ENCODE data around the gene ISM1. TPM values are rescaled to one million over a fixed set of nuclear protein-coding genes. Genes with fewer than 3 reads are reported as not detected.

ISM1 gene
- total RNA-seq, 1 experiment from 2014 or later = not detected

DNA sequence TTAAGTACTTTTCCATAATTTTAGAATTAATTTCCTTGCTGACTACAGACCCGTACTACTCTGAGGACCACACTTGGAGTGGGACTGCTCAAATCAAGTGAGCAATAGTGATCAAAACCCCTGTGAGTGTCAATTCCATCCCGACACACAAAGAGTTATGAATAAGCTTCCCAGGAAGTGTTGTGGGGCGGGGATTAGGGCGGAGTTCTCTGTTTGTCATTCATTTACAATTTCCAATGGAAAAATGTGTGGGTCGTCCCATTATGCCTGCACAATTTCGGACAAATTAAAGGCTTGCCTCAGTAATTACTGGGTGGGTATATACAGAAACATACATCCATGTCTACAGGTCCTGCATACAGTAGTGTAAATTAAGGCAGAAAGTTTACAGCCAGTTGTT is 84.2 kb downstream of the ISM1 start:
- no peak for DNase-seq
- H3K4me3 ChIP-seq = no peak overlapping the region
- H3K9me3 ChIP-seq = no peaks in the 10 kb centered on the region; the same call in 1 of the 2 replicates
- no peaks in the 10 kb centered on the region; the same call in 1 of the 2 replicates for H3K27me3 ChIP-seq
- no peaks in the 10 kb centered on the region for H3K36me3 ChIP-seq

DNA sequence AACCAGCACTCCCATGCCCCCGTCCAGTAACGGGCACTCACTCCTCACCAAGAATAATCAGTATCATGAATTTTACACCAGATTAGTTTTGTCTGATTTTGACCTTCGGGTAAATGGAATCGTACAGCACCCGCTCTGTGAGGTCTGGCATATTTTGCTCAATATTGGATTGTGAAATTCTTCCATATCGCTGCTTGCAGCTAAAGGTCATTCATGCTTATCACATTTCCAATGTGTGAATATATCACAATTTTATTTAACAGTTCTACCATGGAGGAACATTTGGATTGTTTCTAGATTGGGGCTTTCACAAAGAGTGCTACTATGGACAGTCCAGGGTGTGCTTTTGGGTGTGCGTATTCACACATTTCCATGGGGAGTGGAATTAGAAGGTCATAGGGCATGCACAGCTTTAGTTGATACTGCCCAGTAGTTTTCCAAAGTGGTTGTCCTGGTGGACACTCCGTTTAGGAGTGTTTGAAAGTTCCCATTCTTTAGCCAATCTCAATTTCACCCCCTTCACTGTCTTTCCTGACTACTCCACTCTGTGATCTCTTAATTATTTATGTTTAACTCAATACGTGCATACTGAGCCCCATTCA is 86.6 kb downstream of the ISM1 start:
- H3K9me3 ChIP-seq = no peaks in the 10 kb centered on the region; the same call in 1 of the 2 replicates
- DNase-seq = no peak
- H3K27me3 ChIP-seq = no peaks in the 10 kb centered on the region
- no peak overlapping the region for H3K4me3 ChIP-seq
- no peaks in the 10 kb centered on the region for H3K36me3 ChIP-seq

DNA sequence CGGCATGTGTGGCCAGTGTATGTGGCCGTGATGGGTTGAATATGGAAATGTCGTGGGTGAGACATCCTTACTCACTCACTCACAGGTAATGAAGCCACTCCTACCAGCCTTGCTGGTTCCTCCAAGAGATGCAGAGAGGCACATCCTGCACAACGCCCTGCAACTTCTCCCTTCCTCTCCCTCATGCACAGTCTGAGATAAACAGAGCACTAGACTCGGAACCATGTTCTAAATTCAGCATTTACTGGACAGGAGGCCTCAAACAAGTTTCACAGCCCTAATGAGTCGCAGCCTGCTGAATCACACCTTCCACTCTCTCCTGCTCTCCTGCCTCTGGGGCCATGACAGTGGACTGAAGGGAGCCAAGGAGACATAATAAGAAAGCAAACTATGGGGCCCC is 91.2 kb downstream of the ISM1 start:
- no peak for DNase-seq
- H3K9me3 ChIP-seq = peaks cover 3% of the 10 kb centered on the region; the same call in 1 of the 2 replicates
- H3K4me3 ChIP-seq = no peak overlapping the region
- no peaks in the 10 kb centered on the region for H3K36me3 ChIP-seq
- no peaks in the 10 kb centered on the region; the same call in 1 of the 2 replicates for H3K27me3 ChIP-seq

DNA sequence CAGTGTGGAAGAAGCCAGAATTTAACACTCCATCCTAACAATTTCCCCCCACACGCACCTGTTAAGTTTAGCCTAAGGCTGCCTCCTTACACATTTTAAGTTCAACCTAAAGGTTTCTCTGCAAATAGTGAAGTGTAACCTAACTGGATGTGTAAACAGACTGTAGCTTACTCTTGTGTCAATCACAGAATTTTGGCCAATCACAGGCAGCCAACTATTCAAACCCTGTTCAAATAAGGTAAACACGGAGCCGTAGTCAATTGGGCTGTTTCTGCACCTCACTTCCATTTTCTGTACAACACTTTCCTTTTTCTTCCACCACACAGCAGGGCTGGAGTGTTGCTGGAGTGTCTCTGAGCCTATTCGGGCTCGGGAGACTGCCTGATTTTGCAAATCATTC is 92.1 kb downstream of the ISM1 start:
- Histone ChIP-seq H3K36me3 (no peaks in the 10 kb centered on the region), H3K4me3 (no peak overlapping the region), H3K27me3 (no peaks in the 10 kb centered on the region; the same call in 1 of the 2 replicates), H3K9me3 (peaks cover 5% of the 10 kb centered on the region; the same call in 1 of the 2 replicates)
- no peak for DNase-seq

DNA sequence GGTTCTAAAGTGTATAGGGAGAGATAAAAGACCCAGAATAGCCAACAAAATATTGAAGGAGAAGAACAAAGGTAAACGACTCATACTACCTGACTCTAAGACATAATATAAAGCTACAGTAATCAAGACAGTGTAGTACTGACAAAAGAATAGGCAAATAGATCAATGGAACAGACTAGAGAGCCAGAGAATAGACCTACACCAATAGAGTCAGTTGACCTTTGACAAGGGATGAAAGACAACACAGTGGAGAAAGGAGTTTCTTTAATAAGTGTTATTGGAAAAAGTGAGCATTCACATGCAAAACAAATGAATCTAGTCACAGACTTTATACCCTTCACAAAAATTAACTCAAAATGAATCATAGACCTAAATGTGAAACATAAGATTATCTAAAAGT is 96.4 kb downstream of the ISM1 start:
- Histone ChIP-seq H3K4me3 (no peak overlapping the region), H3K27me3 (no peaks in the 10 kb centered on the region; the same call in 1 of the 2 replicates), H3K9me3 (peaks cover 5% of the 10 kb centered on the region; the same call in 1 of the 2 replicates), H3K36me3 (no peaks in the 10 kb centered on the region)
- DNase-seq = no peak

DNA sequence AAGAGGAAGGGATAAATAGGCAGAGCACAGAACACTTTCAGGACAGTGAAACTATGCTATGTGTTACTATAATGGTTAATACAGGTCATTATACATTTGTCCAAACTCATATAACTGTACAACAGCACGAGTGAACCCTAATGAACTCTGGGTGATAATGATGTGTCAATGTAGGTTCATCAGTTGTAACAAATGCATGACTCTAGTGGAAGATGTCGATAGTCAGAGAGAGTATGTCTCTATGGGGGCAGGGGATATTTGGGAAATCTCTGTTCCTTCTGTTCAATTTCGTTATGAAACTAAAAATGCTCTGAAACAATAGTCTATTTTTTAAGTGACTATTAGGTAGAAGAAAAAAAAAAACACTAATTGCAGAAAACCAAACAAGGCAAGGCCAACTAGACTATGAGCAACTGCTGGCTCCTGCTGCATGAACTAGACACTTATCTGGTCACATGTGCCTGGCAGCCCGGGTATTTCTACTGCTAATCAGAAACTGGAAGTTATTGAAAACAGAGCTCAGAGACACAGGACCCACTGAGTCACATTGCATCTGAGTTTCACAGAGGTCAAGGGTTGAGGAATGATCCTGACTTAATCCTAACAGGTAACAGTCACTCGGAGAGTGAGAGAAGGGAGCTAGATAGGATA is 97.9 kb downstream of the ISM1 start:
- H3K36me3 ChIP-seq = no peaks in the 10 kb centered on the region
- H3K27me3 ChIP-seq = no peaks in the 10 kb centered on the region; the same call in 1 of the 2 replicates
- H3K9me3 ChIP-seq = peaks cover 5% of the 10 kb centered on the region; the same call in 1 of the 2 replicates
- no peak for DNase-seq
- H3K4me3 ChIP-seq = no peak overlapping the region

DNA sequence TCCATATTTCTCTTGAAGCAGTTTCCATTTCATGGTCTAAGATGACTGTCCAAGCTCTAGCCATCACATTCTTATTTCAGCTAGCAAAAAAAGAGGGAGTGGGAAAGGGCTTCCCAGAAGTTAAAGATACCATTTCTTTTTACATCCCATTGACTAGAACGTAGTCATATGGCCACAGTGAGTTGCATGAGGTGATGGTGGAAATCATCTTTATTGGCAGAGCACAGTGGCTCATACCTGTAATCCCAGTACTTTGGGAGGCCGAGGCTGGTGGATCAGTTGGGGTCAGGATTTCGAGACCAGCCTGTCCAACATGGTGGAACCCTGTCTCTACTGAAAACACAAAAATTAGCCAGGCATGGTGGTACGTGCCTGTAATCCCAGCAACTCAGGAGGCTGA is 99.6 kb downstream of the ISM1 start:
- no peak for DNase-seq
- no peak overlapping the region for H3K4me3 ChIP-seq
- no peaks in the 10 kb centered on the region for H3K36me3 ChIP-seq
- no peaks in the 10 kb centered on the region for H3K27me3 ChIP-seq
- H3K9me3 ChIP-seq = peaks cover 5% of the 10 kb centered on the region; the same call in 1 of the 2 replicates

DNA sequence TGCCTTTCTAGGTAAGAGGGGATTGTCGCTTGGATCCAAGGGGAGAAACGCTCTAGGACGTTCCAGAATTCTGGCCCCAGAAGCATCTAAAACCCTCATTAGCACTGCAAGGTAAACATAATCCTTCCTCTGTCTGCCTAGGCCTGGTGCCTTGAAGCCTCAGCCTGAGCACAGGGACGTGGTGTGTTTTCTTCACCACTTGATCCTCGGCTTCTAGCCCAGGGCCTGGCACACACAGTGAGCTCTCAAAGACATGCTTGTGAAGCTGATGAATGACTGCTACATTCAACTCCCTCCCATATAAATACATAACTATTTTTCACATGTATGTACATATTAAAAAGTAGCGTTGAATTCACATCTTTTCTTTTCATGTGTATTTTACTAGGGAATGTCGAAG is 100.3 kb downstream of the ISM1 start:
- Histone ChIP-seq H3K9me3 (peaks cover 5% of the 10 kb centered on the region; the same call in 1 of the 2 replicates), H3K4me3 (no peak overlapping the region), H3K27me3 (no peaks in the 10 kb centered on the region), H3K36me3 (no peaks in the 10 kb centered on the region)
- no peak for DNase-seq

DNA sequence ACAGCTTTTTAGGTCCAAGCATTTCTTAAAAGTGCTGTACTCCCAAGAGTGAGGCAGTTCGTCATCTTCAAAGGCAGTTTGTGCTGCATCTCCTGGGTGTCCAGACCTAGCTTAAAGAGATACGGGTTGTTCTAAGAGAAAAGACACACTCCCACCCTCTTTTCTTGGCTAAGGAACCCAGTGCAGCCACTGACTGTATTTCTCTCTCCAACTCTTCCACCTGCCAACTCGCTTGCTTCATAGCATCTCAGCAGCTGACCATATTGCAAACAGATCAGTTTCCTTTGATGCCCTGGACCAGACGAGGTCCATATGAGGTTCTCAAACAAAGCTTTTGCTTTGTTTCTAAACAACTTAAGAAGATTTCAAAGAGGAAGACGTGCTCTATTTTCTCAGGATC is 101.1 kb downstream of the ISM1 start:
- Histone ChIP-seq H3K9me3 (peaks cover 2% of the 10 kb centered on the region; the same call in 1 of the 2 replicates), H3K4me3 (no peak overlapping the region), H3K27me3 (no peaks in the 10 kb centered on the region), H3K36me3 (no peaks in the 10 kb centered on the region)
- DNase-seq = no peak

DNA sequence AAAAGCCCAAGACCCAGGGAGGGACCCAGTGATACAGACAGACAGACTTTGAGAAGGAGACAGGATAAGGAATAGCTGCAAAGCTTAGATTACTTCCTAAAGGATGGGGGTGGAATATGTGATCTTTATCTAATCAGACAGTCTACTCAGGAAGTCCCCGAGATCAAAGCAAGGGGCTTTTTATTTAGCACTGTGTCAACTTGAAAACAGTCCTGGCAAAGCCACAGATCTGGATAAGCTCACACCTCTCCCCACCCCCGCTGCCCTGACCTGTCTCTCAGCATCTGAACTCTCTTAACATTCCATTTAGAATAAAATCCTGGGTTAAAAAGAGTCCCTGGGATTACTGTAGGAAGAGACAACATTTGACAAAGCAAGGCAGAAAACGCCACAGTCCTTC is 101.5 kb downstream of the ISM1 start:
- Histone ChIP-seq H3K9me3 (peaks cover under 1% of the 10 kb centered on the region; the same call in 1 of the 2 replicates), H3K27me3 (no peaks in the 10 kb centered on the region), H3K36me3 (no peaks in the 10 kb centered on the region), H3K4me3 (no peak overlapping the region)
- no peak for DNase-seq

DNA sequence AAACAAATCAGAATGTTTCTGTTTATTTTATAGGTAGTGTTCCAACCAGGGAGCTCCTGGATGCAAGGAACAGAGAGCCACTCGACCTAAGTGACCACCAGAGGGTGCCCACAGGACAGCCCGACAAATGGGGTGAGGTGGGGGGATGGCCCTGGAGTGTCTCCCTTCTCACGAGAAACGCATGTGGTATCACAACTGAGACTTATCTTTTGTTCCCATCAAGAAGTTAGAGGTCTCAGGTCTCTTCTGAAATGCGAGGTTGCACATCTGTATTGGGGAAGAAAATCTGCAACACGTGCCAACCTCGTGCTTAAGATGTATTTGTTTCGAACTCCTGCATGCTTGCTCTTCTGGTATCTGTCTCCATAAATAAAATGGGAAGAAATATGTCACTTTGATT is 104.0 kb downstream of the ISM1 start:
- DNase-seq = peak; percentile 45
- Histone ChIP-seq H3K9me3 (no peaks in the 10 kb centered on the region), H3K4me3 (no peak overlapping the region), H3K36me3 (no peaks in the 10 kb centered on the region), H3K27me3 (no peaks in the 10 kb centered on the region)

DNA sequence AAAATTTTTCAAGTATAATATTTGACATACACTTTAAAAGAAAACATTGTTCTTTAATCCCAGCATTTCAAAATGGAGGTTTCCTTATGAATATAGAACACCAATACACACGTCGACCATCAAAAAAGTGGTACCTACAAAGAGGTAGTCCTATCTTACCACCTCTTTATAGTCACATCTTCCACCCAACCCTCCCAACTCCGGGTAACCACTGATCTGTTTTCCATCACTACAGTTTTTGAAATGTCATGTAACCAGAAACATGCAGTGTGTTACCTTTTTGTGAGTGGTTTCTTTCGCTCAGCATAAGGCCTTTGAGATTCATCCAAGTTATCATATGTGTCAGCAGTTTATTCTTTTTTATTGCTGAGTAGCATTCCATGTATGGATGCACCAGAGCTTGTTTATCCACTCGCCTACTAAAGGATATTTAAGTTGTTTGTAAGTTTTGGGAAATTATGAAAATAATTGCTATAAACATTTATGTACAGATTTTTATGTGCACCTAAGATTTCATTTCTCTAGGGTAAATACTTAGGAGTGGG is 104.8 kb downstream of the ISM1 start:
- Histone ChIP-seq H3K9me3 (no peaks in the 10 kb centered on the region), H3K36me3 (no peaks in the 10 kb centered on the region), H3K27me3 (no peaks in the 10 kb centered on the region), H3K4me3 (no peak overlapping the region)
- DNase-seq = no peak

DNA sequence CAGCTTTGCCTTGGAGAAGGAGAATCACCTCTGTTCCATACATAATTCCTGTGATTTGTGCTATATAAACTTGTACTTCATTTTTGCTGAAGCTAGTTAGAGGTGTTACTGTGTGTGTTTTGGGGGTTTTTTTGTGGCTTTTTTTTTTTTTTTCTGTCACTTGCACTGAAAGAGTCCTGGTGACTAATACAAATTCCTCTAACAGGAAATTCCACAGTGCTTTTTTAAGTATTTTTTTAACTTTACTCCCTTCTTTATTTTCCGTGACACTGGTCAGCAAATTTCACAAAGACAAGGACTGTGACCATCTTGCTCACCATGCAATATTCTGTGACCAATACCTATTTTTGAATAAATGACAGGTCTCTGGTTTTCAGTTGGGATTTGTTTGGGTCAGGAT is 110.5 kb downstream of the ISM1 start:
- H3K36me3 ChIP-seq = no peaks in the 10 kb centered on the region
- no peak for DNase-seq
- H3K4me3 ChIP-seq = no peak overlapping the region
- H3K27me3 ChIP-seq = no peaks in the 10 kb centered on the region
- no peaks in the 10 kb centered on the region for H3K9me3 ChIP-seq

DNA sequence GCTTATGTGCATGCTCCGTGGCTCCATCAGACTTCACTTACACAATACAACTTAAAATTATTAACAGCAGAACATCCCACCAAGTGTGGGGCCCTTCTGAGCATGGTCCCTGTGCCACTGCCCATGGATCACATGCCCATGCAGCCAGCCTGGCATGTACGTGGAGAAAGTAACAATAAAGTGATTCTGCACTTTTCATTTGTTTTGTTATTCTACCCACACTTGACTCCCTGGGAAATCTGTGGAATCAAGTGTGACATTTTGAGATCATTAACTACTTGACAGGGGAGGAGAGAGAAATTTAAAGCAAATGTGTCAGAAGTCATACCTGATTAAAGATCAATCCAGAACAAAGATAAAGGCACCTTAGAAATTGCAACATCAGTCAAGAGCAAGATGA is 112.0 kb downstream of the ISM1 start:
- H3K27me3 ChIP-seq = no peaks in the 10 kb centered on the region
- H3K36me3 ChIP-seq = no peaks in the 10 kb centered on the region
- DNase-seq = no peak
- H3K9me3 ChIP-seq = no peaks in the 10 kb centered on the region
- H3K4me3 ChIP-seq = no peak overlapping the region

DNA sequence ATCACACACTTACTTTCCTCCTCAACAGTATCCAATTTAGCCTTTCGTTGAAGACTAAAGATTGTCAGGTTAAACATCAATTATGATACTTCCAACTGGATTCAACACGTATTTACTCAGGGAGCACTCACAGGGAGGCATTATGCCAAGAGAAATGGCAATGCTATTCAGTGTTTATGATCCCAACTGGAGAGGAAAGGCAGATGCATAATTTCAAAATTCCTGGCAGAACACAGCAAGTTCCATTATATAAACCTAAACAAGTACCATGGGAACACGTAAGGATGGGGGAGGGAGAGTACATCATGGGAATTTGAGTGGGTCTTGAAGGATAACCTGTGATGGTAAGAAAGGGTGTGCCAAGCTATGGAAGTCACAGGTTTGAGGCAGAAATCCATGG is 112.7 kb downstream of the ISM1 start:
- Histone ChIP-seq H3K27me3 (no peaks in the 10 kb centered on the region), H3K9me3 (no peaks in the 10 kb centered on the region), H3K4me3 (no peak overlapping the region), H3K36me3 (no peaks in the 10 kb centered on the region)
- no peak for DNase-seq

DNA sequence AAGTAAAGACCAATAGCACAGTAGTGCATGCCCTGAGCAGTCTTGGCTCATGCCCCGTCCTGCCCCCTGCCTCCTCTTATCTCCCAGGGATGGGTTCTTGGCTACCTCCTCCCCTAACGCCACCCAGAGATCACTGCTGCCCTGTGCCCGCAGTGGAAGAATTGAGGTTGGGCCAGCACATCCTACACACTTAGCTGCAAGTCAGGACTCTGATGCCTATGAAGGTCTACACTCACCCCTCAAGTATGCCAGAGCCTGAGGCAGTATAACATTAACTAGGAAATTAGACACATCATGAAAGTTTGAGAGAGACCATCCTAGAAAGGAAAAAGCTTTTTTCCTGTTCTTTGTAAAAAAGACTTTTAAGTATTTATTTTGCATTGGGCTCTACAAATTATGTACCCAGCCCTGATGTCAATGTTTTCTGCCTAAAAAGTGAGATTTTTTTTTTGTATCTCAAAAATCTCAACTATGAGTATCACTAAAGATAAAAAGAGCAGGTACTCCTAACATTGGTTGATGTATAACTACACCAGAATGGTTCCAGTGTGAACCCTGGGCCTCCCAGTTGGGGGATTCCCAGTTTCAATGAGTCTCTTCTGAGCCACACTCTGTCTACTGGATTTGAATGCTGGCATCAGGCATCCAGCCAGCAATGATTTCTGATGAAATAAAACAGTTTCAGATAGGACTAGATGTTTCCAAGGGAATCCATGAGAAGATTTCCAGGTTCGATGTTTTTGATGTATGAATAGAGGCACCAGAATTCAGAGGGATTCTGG is 115.4 kb downstream of the ISM1 start:
- H3K36me3 ChIP-seq = no peaks in the 10 kb centered on the region
- H3K9me3 ChIP-seq = no peaks in the 10 kb centered on the region
- H3K4me3 ChIP-seq = no peak overlapping the region
- H3K27me3 ChIP-seq = no peaks in the 10 kb centered on the region
- peak; percentile 69 for DNase-seq

DNA sequence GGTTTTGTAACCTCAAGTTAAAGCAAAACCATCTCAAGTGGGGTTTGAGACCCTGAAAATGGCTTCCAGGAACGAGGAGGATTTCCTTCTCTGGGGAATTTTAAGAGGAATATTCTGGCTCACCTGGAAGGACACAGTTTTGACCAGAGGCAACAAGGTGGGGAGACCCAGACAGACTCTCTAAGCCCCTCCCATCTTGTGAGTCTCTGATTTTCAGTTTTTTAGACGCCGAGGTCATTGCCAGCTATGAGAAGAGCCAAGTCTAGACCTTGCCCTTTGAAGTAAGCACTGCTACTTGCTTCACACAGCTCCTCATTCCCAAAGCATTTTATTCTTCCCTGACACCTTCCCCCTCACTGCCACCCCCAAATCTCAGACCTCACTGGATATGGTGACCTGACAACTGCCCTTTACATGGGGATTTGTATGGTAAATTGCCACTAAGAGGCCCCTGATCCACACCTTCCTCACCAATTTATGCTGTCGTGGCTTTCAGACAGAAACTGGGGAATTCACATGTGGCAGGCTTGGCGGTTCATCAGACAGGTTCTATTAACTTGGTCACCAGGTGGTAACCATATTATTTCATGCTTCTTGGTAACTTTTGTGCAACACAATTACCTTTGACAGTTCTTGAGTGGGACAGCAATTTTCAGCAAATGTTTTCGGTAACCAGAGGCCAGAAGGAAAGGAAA is 116.2 kb downstream of the ISM1 start:
- no peaks in the 10 kb centered on the region for H3K27me3 ChIP-seq
- H3K9me3 ChIP-seq = no peaks in the 10 kb centered on the region
- H3K4me3 ChIP-seq = no peak overlapping the region
- H3K36me3 ChIP-seq = no peaks in the 10 kb centered on the region
- no peak for DNase-seq

All from MG63 (cell line).